GM19099 (cell line): Measurements from ENCODE around the gene PSME3IP1.

Experiments used
- POLR2A ChIP-seq: IDR thresholded peaks from 3 replicates; pipeline ENCODE4 v1.6.1; 2011; ENCODE audit warnings: low read depth; ENCODE audit not compliant: insufficient read length; ENCODE audit errors: extremely low read depth

The PSME3IP1 gene, protein sequence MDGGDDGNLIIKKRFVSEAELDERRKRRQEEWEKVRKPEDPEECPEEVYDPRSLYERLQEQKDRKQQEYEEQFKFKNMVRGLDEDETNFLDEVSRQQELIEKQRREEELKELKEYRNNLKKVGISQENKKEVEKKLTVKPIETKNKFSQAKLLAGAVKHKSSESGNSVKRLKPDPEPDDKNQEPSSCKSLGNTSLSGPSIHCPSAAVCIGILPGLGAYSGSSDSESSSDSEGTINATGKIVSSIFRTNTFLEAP

DNA sequence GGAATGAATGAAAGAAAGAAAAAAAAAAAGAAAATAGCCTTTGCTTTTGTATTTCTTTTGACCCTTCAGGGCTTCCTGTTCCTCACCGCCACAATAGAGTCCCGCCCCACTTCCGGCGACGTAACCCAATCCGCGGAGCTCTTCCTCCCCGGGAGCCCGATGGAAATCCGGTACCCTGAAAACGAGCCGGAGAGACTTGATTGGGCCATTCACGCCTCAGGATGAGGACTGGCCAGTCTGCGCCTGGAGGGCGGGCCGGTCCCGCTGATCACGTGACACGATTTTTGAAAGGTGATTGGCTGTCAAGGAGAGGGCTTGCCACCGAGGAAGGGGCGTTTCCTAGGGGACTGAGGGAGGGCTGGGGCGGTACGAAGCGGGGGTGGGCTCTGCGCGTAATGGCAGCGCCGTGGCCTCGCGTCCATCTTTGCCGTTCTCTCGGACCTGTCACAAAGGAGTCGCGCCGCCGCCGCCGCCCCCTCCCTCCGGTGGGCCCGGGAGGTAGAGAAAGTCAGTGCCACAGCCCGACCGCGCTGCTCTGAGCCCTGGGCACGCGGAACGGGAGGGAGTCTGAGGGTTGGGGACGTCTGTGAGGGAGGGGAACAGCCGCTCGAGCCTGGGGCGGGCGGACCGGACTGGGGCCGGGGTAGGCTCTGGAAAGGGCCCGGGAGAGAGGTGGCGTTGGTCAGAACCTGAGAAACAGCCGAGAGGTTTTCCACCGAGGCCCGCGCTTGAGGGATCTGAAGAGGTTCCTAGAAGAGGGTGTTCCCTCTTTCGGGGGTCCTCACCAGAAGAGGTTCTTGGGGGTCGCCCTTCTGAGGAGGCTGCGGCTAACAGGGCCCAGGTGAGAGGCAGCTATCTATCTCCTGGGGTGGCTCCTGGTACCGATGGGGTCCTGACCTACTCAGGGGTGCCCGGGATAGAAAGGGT lies at the start of gene PSME3IP1, which contains the start of gene RSPRY1:
TSS of gene PSME3IP1 (minus strand) at position 95 of the 927 bp plus-strand sequence. CDS start 12,185 bp downstream, outside the sequence.
TSS of gene RSPRY1 (plus strand) at position 385 of the 927 bp plus-strand sequence. CDS start 18,330 bp downstream, outside the sequence.
- TF ChIP-seq POLR2A, result peak; percentile 89

DNA sequence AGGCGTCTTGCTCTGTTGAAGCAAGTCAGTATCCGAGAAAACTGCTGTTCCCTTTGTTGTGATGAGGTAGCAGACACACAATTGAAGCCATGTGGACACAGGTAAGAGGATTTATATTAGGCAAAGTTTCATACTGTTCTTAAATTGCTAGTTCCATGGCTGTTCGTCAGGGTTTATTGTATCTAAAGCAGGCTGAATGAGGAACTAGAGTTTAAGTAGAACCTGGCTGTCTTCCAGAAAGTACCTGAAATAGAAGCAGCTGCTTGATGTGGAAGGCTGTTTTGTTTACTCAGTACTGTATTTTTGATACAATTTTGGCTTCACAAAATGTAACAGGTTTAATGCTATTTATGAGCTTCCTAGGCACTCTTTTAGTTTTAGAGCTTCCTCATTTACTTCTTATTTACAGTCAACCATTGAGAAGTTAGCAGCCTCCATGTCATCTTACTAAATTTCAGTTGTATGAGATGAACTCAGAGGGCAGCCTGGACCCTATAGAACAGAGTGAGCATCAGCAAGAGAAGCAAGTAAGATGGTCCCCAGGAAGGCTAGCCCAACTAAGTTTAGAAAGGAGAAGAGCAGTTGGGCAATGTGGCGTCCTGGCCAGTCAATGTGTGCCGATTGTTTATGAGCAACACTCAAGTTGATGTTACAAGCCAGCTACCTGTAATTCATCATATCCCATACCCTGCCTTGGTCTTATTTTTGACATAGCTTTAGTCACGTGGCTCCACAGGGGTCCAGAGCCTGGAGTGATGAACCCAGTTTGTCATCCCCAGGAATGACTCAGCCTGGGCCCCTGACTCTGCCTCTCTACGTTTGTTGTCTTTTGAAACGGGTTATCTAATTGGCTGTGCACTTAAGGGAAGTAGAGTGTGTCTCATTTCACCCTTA lies 49.5 kb upstream of the PSME3IP1 start:
- TF ChIP-seq POLR2A, result no peak

DNA sequence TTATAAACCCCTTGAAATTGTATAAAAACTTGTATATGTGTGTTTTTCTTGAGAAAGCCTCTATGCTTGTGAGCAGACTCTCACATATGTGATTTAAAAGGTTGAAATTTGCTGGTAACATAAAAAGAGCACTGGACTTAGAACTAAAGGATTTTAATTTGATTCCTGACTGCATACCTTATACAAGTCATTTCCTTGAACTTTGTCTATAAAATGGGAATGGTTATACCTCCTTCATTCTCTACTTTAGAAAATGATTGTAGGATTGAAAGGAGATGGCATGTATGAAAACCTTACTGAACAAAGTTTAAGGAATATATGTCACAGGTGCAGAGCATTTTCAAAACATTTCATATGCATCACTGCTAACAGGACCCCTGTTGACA lies 48.9 kb upstream of the PSME3IP1 start:
- no peak for TF ChIP-seq POLR2A

DNA sequence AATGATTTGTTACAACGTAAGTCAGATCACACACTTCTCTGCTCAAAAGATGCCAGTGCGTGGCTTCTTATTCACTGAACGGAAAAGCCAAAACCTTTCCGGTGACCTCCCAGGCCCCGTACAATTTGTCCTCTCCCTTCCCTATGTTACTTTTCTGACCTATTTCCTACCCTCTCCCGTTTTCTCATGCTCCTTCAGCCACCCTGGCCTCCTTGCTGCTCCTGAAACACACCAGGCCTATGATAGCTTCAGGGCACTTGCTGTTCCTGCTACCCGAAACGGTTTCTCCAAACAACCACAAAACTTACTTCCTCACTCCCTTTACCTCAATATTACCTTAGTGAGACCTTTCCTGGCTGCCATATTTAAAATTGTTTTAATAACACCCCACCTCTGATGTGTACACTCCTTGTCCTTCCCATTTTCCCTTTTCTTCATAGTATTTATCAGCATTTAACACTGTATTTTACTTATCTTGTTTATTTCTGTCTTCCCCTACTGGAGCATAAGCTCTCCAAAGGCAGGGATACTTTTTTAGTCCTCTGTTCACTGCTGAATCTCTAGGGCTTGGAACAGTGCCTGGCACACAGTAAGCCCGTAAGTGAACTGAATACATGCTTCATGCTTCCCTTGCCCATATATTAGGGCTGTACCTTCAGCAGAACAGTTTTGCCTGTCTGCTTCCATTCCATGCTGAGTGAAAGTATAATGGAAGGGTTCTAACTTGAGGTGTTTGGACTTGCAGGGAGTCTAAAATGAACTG lies 48.3 kb upstream of the PSME3IP1 start:
- TF ChIP-seq POLR2A, result no peak

DNA sequence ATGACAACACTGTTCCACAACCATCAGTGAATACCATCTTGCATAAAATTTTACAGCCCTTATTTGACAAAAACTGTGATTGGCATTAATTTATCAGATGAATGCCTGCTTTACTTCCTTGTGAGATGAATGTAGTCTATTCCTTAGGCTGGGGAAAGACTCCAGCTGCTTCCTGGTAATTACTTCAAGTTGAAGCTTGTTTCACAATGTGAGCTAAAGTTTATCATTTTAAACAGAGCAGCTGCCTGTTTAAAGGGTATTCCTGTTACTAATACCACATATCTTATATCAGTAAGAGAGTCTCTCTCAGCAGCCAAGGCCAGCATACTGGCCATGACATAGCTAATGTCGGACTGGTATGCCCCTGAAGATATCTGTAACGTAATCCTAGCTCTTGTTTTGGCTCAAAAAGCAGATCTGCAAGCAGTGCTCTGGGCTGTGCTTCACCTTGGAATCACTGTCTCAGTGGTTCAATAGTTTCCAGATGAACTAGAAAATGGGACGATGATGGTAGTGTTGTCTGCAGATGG lies 46.0 kb upstream of the PSME3IP1 start:
- no peak for TF ChIP-seq POLR2A

DNA sequence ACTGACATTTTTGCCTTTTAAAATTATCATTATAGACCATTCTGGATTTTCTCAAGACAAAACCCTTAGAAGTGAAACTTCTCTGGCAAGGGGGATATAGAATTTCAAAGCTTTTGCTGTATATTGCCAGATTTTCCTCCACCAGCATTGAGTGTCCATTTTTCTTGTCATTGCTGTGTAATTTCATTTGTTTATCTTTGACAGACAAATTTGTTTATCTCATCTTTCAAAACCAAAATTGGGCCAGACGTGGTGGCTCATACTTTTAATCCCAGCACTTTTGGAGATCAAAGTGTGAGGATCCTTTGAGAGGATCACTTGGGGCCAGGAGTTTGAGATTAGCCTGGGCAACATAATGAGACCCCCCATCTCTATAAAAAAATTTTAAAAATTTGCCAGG lies 43.2 kb upstream of the PSME3IP1 start:
- no peak for TF ChIP-seq POLR2A

DNA sequence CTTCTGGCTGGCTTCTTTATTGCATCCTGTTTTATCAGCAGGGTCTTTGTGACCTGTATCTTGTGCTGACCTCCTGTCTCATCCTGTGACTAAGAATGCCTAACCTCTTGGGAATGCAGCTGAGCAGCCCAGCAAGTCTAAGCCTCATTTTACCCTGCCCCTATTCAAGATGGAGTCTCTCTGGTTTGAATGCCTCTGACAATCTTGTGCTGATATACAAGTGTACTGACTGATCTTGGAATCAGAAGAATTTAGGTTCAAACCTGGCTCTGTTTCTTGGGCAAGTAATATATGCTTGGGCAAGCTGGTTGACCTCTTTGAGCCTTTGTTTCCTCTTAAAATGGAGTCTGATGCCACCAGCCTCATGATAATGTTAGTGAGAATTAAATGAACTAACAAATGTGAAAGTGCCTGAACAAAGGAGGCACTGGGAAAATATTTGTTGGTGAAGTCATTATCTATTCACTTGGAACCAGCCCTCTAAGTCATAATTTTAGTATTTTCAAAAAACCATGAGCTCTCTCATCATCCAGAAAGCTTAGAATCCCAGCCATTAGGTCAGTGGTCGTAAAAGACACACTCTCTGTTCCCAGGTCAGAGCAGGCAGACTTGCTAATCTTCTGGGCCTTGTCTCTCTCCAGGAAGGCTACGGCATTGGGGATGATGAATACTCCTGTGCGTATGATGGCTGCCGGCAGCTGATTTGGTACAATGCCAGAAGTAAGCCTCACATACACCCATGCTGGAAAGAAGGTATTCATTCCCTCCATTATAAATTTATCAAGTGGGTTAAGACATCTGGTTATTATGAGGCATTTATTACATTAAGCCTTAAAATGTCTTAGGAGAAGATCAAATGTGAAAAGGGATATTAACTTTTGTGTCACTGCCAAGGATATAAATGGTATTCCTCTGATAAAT lies 41.1 kb upstream of the PSME3IP1 start:
- no peak for TF ChIP-seq POLR2A

DNA sequence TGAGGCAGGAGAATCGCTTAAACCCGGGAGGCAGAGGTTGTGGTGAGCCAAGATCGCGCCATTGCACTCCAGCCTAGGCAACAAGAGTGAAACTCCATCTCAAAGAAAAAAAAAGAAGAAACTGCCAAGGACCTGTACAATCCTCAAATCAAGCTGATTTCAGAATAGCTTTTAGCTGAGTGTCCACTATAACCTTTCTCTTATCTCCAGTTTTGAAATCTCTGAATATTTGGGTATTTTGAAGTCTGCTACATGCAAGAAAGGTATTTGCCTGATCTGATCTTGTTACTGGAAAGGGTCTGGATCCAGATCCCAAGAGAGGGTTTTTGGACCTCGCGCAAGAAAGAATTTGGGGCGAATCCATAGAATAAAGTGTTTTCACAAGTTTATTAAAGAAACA lies 40.1 kb upstream of the PSME3IP1 start:
- TF ChIP-seq POLR2A, result no peak

DNA sequence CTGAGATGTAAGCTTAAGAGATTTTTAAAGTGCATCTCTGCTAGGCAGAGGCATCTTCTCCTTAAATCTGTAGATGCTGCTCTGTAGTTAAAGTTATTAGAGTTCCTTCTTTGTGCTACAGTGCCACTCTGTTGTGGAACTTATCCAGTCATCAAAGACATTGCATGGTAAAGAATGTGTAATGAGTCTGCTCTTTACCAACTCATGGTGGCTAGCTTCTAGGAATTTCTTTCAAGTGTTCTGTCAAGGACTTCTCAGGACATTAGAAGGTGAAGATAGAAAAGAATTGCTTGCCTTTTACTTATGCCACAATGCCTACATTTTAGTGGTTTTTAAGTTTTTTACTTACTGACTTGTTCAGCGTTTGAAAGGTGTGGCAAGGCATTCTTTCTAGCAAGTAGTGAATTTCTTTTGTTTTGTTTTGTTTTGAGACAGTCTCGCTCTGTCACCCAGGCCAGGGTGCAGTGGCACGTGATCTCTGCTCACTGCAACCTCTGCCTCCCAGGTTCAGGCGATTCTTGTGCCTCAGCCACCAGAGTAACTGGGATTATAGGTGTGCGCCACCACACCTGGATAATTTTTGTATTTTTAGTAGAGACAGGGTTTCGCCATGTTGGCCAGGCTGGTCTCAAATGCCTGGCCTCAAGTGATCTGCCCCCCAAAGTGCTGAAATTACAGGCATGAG lies 39.0 kb upstream of the PSME3IP1 start:
- no peak for TF ChIP-seq POLR2A

DNA sequence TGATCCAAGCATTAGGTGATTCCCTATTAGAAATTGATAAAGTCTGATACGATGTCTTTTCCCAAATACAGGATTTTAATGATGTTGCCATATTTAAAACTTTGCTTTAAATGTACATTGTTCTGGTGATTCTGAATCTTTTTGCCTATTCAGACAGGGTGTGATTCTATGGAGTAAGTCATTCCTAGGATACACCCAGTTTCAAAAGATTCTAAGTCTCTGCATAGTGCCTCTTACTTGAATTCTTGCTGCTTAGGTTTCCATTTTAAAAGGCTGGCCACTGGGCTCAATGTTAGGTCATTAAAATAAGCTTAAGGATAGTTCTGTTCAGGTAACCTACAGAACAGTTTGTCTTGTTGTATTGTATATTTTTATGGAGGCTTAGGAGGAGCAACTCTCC lies 37.2 kb upstream of the PSME3IP1 start:
- no peak for TF ChIP-seq POLR2A

DNA sequence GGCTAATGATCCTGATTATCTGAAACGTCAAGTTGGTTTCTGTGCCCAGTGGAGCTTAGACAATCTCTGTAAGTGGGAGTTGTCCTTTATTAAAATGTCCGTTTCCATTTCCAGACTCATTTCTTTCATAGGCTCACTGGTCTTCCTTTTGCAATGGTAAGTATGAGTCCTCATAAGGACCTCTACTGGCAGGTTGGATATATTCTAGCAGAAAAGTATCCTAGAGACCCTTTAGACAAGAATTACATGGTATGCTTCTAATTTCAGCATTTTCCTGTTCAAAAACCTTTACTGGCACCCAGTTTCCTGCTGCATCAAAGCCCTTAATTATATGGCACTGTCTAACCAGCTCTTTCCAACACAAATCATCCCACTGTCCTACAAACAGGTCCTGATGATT lies 31.1 kb upstream of the PSME3IP1 start:
- TF ChIP-seq POLR2A, result no peak

DNA sequence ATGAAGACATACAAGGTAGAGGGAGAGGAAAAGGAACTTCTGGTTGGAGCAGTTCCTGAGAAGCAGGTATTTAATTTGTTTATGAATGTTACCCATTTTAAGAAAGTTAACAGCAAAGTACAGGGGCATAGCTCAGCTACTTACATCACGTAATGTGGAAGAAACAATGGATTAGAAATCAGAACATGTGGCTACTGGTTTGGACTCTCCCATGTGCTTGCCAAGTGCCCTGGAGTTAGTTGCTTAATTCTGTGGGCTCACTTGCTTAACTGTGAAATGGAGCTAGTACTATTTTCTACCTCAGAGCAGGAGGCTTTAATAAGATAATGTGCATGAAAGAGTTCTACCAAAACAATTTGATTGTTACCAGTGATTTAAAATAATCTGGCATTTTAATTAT lies 27.6 kb upstream of the PSME3IP1 start:
- no peak for TF ChIP-seq POLR2A

DNA sequence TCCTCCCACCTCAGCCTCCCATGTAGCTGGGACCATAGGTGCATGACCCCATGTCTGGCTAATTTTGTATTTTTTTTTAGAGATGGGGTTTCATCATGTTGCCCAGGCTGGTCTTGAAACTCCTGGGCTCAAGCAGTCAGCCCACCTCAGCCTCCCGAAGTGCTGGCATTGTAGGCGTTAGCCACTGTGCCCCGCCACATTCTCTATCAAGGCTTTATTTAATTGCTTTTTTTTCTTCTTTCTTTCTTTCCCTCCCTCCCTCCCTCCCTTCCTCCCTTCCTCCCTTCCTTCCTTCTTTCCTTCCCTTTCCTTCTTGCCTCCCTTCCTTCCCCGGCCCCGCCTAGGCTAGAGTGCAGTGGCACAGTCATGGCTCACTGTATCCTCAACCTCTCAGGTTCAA lies 23.9 kb upstream of the PSME3IP1 start:
- no peak for TF ChIP-seq POLR2A

DNA sequence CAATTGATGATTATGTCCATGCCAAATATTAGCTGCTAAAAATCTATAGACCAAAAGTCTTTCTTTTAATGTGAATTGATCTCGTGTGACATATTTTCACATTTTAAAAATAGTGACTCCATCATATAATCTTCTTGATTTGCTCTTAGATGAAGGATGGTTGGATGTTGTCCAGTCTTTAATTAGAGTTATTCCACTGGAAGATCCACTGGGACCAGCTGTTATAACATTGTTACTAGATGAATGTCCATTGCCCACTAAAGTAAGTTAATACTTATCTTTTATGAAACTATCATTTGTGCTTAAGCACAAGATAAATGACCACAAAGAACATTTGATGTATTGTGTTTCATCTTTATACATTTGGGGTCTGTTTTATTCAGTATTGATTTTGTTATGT lies 23.1 kb upstream of the PSME3IP1 start:
- TF ChIP-seq POLR2A, result no peak
